BLaER1 treated with 17β-estradiol and CSF1 and Interleukin-3, amounts not matched to agents 10 nM and 100 nM (cell line): ENCODE measurements around the gene NFATC2IP.

Source experiments
- H3K27ac ChIP-seq, 11 experiments: shearing (Covaris generic); formaldehyde crosslinking; 2 replicates each; pipeline ENCODE4 v1.8.1; 2022
- H3K27me3 ChIP-seq, 11 experiments: shearing (Covaris generic); formaldehyde crosslinking; 2 replicates each; pipeline ENCODE4 v1.8.1; 2022
- H3K36me3 ChIP-seq, 11 experiments: shearing (Covaris generic); formaldehyde crosslinking; 2 replicates each; pipeline ENCODE4 v1.8.1; 2022
- H3K4me1 ChIP-seq, 10 experiments: shearing (Covaris generic); formaldehyde crosslinking; 2 replicates each; pipeline ENCODE4 v1.8.1; 2022
- H3K4me2 ChIP-seq, 11 experiments: shearing (Covaris generic); formaldehyde crosslinking; 2 replicates each; pipeline ENCODE4 v1.8.1; 2022
- H3K4me3 ChIP-seq, 10 experiments: shearing (Covaris generic); formaldehyde crosslinking; 2 replicates each; pipeline ENCODE4 v1.8.1; 2022
- H3K9ac ChIP-seq, 11 experiments: shearing (Covaris generic); formaldehyde crosslinking; 2 replicates each; pipeline ENCODE4 v1.8.1; 2022
- H3K9me3 ChIP-seq, 11 experiments: shearing (Covaris generic); formaldehyde crosslinking; replicated peaks in 1 of 11; 2 replicates each; pipeline ENCODE4 v1.8.1; 2022
- H4K20me1 ChIP-seq, 11 experiments: shearing (Covaris generic); formaldehyde crosslinking; 2 replicates each; pipeline ENCODE4 v1.8.1; 2022
- Cebpa-rat ChIP-seq, 11 experiments: shearing (Covaris generic); IDR thresholded peaks; 2 replicates each; pipeline ENCODE4 v1.8.1; 2022

Gene NFATC2IP

DNA sequence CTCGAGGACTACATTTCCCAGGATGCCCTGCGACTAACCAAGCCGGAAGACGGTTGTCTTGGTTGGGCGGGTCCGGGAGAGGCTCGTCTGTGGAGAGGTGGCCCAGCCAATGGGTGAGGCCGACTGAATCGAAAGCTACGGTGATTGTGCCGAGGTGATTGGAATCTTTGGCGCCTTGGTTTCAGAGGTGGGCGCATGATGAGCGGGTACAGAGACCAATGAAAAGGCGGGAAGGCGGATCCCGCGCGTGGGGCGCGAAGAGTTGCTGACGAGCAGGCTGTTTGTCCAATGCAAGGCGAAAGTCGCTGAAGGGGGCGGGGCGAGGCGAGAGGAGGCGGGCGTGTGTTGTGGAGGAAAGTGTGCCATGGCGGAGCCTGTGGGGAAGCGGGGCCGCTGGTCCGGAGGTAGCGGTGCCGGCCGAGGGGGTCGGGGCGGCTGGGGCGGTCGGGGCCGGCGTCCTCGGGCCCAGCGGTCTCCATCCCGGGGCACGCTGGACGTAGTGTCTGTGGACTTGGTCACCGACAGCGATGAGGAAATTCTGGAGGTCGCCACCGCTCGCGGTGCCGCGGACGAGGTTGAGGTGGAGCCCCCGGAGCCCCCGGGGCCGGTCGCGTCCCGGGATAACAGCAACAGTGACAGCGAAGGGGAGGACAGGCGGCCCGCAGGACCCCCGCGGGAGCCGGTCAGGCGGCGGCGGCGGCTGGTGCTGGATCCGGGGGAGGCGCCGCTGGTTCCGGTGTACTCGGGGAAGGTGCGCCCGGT is at the start of gene NFATC2IP:
TSS of gene NFATC2IP (plus strand) at position 290 of the 762 bp plus-strand sequence. CDS start at position 365, 75 bp downstream.
- no peaks in the 10 kb centered on the region for H3K9me3 ChIP-seq
- peak within 1 kb of the TSS; percentile 90 to 99 (median 95) for H3K4me2 ChIP-seq
- no peak for TF ChIP-seq Cebpa-rat (IDR thresholded peaks at IDR 0.05)
- H3K4me3 ChIP-seq = peak within 1 kb of the TSS; percentile 94 to 99 (median 98)
- no peaks in the 10 kb centered on the region for H3K27me3 ChIP-seq
- peak within 1 kb of the TSS; percentile 56 to 92 (median 89); a peak in 21 of 22 replicates for H3K27ac ChIP-seq
- H3K9ac ChIP-seq = peak within 1 kb of the TSS; percentile 91 to 97 (median 95)
- H3K36me3 ChIP-seq = peaks cover 32 to 40% (median 38%) of the 10 kb centered on the region in 11 experiments
- peaks cover 16 to 39% (median 28%) of the 10 kb centered on the region in 10 experiments for H3K4me1 ChIP-seq
- peaks cover 0 to 35% (median 22%) of the 10 kb centered on the region in 11 experiments; a peak in 14 of 22 replicates for H4K20me1 ChIP-seq

DNA sequence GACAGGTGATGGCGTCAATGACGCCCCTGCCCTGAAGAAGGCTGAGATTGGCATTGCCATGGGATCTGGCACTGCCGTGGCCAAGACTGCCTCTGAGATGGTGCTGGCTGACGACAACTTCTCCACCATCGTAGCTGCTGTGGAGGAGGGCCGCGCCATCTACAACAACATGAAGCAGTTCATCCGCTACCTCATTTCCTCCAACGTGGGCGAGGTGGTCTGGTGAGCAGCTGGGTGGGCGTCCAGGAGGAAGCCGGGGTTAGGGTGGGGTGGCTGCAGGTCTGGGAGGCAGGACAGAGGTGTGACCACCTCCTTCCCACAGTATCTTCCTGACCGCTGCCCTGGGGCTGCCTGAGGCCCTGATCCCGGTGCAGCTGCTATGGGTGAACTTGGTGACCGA is 48.9 kb upstream of the NFATC2IP start:
- Histone ChIP-seq H3K27ac (peak overlapping the region in 8 of 11 experiments; percentile 66 to 82 (median 75); a peak in 14 of 22 replicates), H3K27me3 (no peaks in the 10 kb centered on the region), H3K4me3 (no peak overlapping the region), H3K9me3 (no peaks in the 10 kb centered on the region), H3K36me3 (peaks cover 24 to 51% (median 34%) of the 10 kb centered on the region in 11 experiments; a peak in 21 of 22 replicates), H3K9ac (peak overlapping the region in 6 of 11 experiments; percentile 33 to 75 (median 71); a peak in 10 of 22 replicates), H3K4me1 (peaks cover 17 to 63% (median 52%) of the 10 kb centered on the region in 10 experiments), H3K4me2 (peak overlapping the region in 10 of 11 experiments; percentile 69 to 89 (median 82); a peak in 20 of 22 replicates), H4K20me1 (peaks cover 0 to 19% (median 0%) of the 10 kb centered on the region in 11 experiments; a peak in 3 of 22 replicates)
- no peak for TF ChIP-seq Cebpa-rat (IDR thresholded peaks at IDR 0.05)

- Histone ChIP-seq H3K4me2 (peak overlapping the region; percentile 64 to 89 (median 82)), H4K20me1 (peaks cover 0 to 22% (median 0%) of the 10 kb centered on the region in 11 experiments; a peak in 3 of 22 replicates), H3K4me1 (peaks cover 17 to 63% (median 52%) of the 10 kb centered on the region in 10 experiments), H3K27me3 (no peaks in the 10 kb centered on the region), H3K36me3 (peaks cover 35 to 58% (median 44%) of the 10 kb centered on the region in 11 experiments), H3K9ac (peak overlapping the region in 10 of 11 experiments; percentile 24 to 75 (median 59); a peak in 15 of 22 replicates), H3K4me3 (peak overlapping the region in 6 of 10 experiments; percentile 9 to 49 (median 46); a peak in 6 of 20 replicates), H3K9me3 (no peaks in the 10 kb centered on the region), H3K27ac (peak overlapping the region in 9 of 11 experiments; percentile 14 to 82 (median 73); a peak in 17 of 22 replicates)
- TF ChIP-seq Cebpa-rat (IDR thresholded peaks at IDR 0.05) = no peak
These were observed 47.8 kb upstream of the NFATC2IP start for GRCh38 chr16:28902909-28903308.

GRCh38 chr16:28903344-28904042 is 47.2 kb upstream of the NFATC2IP start:
- Histone ChIP-seq H3K9me3 (no peaks in the 10 kb centered on the region), H3K36me3 (peaks cover 40 to 58% (median 44%) of the 10 kb centered on the region in 11 experiments), H4K20me1 (peaks cover 0 to 22% (median 0%) of the 10 kb centered on the region in 11 experiments; a peak in 3 of 22 replicates), H3K27ac (peak overlapping the region in 9 of 11 experiments; percentile 14 to 82 (median 73); a peak in 17 of 22 replicates), H3K27me3 (no peaks in the 10 kb centered on the region), H3K4me3 (peak overlapping the region in 6 of 10 experiments; percentile 9 to 49 (median 46); a peak in 6 of 20 replicates), H3K4me1 (peaks cover 17 to 69% (median 57%) of the 10 kb centered on the region in 10 experiments), H3K9ac (peak overlapping the region in 10 of 11 experiments; percentile 24 to 75 (median 59); a peak in 15 of 22 replicates), H3K4me2 (peak overlapping the region; percentile 64 to 89 (median 82))
- TF ChIP-seq Cebpa-rat (IDR thresholded peaks at IDR 0.05) = no peak

GRCh38 chr16:28904363-28904762 is 46.4 kb upstream of the NFATC2IP start:
- peaks cover 17 to 77% (median 62%) of the 10 kb centered on the region in 10 experiments for H3K4me1 ChIP-seq

DNA sequence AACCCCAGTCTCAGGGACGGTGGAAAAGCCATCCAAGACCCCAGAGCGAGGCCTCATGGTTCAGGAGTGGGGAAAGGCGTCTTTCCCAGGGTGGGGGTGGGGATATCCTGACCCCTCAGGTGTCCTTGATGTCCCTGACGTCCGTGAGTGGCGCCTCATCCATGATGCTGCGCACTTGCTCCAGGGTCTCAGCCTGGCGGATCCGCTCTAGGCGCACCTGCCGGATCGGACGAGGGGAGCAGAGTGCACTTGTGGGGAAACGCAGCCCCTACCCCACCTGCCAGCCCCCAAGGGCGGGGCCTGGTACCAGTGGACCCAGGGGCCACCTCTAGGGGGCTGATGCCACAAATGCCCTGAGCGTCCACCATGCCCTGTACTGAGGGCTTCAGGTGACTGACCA is 45.9 kb upstream of the NFATC2IP start:
- H3K4me1 ChIP-seq = peaks cover 17 to 79% (median 62%) of the 10 kb centered on the region in 10 experiments
- no peak overlapping the region for H3K4me3 ChIP-seq
- H4K20me1 ChIP-seq = peaks cover 0 to 22% (median 0%) of the 10 kb centered on the region in 11 experiments; a peak in 3 of 22 replicates
- peak overlapping the region in 4 of 11 experiments; percentile 34 to 75 (median 40); a peak in 5 of 22 replicates for H3K9ac ChIP-seq
- H3K36me3 ChIP-seq = peaks cover 51 to 64% (median 54%) of the 10 kb centered on the region in 11 experiments
- no peaks in the 10 kb centered on the region for H3K9me3 ChIP-seq
- H3K27me3 ChIP-seq = no peaks in the 10 kb centered on the region
- H3K4me2 ChIP-seq = peak overlapping the region in 6 of 11 experiments; percentile 82 to 89 (median 84); a peak in 7 of 22 replicates
- peak overlapping the region in 4 of 11 experiments; percentile 45 to 80 (median 50); a peak in 3 of 22 replicates for H3K27ac ChIP-seq
- TF ChIP-seq Cebpa-rat (IDR thresholded peaks at IDR 0.05) = no peak

More at GRCh38 chr16:28904363-28904762, 46.4 kb upstream of the NFATC2IP start:
- no peak for TF ChIP-seq Cebpa-rat (IDR thresholded peaks at IDR 0.05)
- Histone ChIP-seq H3K27ac (peak overlapping the region in 5 of 11 experiments; percentile 3 to 80 (median 49); a peak in 6 of 22 replicates), H3K27me3 (no peaks in the 10 kb centered on the region), H3K9me3 (no peaks in the 10 kb centered on the region), H4K20me1 (peaks cover 0 to 22% (median 0%) of the 10 kb centered on the region in 11 experiments; a peak in 3 of 22 replicates), H3K4me2 (peak overlapping the region in 8 of 11 experiments; percentile 76 to 89 (median 84); a peak in 12 of 22 replicates), H3K4me3 (no peak overlapping the region), H3K36me3 (peaks cover 48 to 60% (median 50%) of the 10 kb centered on the region in 11 experiments), H3K9ac (peak overlapping the region in 6 of 11 experiments; percentile 16 to 75 (median 40); a peak in 8 of 22 replicates)

DNA sequence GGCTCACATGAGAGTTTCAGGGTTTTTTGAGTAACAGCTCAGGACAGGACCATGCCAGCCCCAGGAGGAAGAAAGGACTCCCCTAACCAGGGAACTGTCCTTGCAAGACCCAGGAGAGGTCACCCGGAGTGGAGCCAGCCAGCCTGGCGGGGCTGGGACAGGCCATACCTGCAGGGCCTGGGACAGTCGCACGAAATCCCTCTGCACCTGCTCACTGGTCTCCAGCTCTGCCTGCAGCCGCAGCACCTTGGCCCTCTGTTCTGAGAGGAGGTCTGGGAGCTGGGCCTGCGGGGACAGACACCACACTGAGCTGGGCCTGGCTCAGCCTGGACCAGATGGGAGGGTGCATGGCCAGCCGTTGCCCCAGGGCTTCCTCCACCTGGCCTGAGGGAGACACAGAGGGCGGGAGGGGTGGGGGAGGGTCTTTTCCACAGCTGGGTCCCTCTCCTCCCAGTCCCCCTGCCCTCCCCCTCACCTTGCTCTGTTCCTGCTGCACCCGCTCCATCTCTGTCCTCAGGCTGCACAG is 45.4 kb upstream of the NFATC2IP start:
- no peaks in the 10 kb centered on the region for H3K9me3 ChIP-seq
- peaks cover 17 to 79% (median 59%) of the 10 kb centered on the region in 10 experiments for H3K4me1 ChIP-seq
- peak overlapping the region in 5 of 11 experiments; percentile 28 to 89 (median 82); a peak in 3 of 22 replicates for H3K4me2 ChIP-seq
- H3K4me3 ChIP-seq = no peak overlapping the region
- peak overlapping the region in 3 of 11 experiments; percentile 45 to 80 (median 49); a peak in 2 of 22 replicates for H3K27ac ChIP-seq
- peaks cover 0 to 22% (median 0%) of the 10 kb centered on the region in 11 experiments; a peak in 3 of 22 replicates for H4K20me1 ChIP-seq
- H3K36me3 ChIP-seq = peaks cover 52 to 69% (median 58%) of the 10 kb centered on the region in 11 experiments
- no peaks in the 10 kb centered on the region for H3K27me3 ChIP-seq
- peak overlapping the region in 1 of 11 experiments; percentile 34; a peak in 1 of 22 replicates for H3K9ac ChIP-seq
- no peak for TF ChIP-seq Cebpa-rat (IDR thresholded peaks at IDR 0.05)
